GM19463 (cell line): ENCODE data around the gene IL16.

ENCODE experiments used
- ATAC-seq: cut with Tn5 transposase; IDR thresholded peaks from one replicate; pipeline ENCODE4 v1.9.1; 2021; ENCODE audit warnings: mild to moderate bottlenecking, moderate library complexity; ENCODE audit not compliant: unreplicated experiment

Gene IL16

DNA sequence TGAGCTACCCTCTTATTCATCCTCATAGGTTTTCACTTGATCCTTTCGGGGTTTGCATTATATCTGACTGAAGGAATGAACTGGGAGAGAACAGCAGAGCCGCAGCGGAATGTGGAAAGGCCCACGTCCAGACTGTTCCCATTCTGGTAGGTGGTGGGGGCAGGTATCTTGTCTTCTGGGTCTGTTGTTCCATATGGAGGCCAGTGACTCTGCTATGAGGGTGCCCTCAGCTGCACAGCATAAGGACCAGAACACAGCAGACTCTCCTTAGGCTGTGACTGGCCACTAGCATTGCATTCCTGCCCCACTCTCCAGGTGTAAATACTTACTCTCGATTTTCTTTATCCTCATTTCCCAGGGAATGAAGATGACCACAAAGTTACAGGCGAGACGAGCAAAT lies 165.2 kb downstream of the IL16 start:
- ATAC-seq = no peak

DNA sequence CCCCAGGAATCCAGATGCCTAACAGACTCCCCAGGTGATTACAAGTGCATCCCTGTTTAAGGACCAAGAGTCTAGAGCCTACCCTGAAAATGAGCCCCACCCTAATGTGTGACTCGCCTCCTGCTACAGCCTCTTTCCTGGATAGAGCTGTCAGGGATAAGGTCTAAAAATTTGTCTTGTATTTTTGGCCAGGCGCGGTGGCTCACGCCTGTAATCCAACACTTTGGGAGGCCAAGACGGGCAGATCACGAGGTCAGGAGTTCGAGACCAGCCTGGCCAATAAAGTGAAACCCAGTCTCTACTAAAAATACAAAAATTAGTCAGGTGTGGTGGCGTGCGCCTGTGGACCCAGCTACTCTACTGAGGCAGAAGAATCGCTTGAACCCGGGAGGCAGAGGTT lies 166.1 kb downstream of the IL16 start:
- no peak for ATAC-seq

DNA sequence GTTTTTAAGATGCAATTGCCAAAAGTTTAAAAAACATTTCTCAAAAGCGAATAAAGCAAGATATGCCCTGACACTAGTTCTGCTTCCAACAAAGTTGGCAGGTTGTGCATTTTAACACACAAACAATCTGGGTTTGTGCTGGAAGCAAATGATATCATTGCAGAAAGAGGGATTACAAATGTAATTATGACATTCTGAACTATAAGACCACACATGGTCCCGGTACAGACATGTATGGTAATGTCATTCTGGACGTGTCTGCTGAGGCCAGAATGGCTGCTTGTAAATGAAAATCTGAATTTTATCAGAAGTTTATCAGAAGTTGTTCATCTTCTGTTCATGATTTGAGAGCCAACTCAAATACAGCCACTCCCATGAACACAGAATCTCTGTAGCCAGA lies 166.6 kb downstream of the IL16 start:
- no peak for ATAC-seq
